Measurements from ENCODE around the gene CNTNAP4. TPM values are rescaled to one million over a fixed set of nuclear protein-coding genes. Genes with fewer than 3 reads are reported as not detected.

CNTNAP4 gene
- total and polyA plus RNA-seq, 2 of the 13 experiments (the other 11 are each of a cell fraction or from before 2014, with no cell fraction given): not detected

GRCh38 chr16:76574651-76575050 lies 297.4 kb downstream of the CNTNAP4 start (continued):
- TF ChIP-seq NR3C1 (CRISPR knock-in tag; IDR thresholded peaks at IDR 0.05) (no peak), NKX3-1 (CRISPR knock-in tag; IDR thresholded peaks at IDR 0.05) (no peak; the same call in 1 of the 2 replicates), SAP130 (CRISPR knock-in tag; IDR thresholded peaks at IDR 0.05; ENCODE audit: low read depth) (peak; percentile 70), ZNF230 (CRISPR knock-in tag; IDR thresholded peaks at IDR 0.05) (no peak), ZNF331 (CRISPR knock-in tag; IDR thresholded peaks at IDR 0.05) (peak; percentile 45; the same call in 1 of the 2 replicates), FOXA3 (CRISPR knock-in tag; IDR thresholded peaks at IDR 0.05) (peak; percentile 99), SKIL (CRISPR knock-in tag; IDR thresholded peaks at IDR 0.05; ENCODE audit: borderline replicate concordance) (no peak), KAT7 (CRISPR knock-in tag; IDR thresholded peaks at IDR 0.05; ENCODE audit: borderline replicate concordance) (no peak), IRF1 (CRISPR knock-in tag; IDR thresholded peaks at IDR 0.05; ENCODE audit: low read depth) (no peak), DNMT3B (CRISPR knock-in tag; conservative IDR thresholded peaks at IDR 0.05) (peak; percentile 79; the same call in 1 of the 2 replicates), NR2F6 (IDR thresholded peaks at IDR 0.05) (peak; percentile 61), NR2F6 (CRISPR knock-in tag; IDR thresholded peaks at IDR 0.05) (peak; percentile 84), THAP11 (CRISPR knock-in tag; IDR thresholded peaks at IDR 0.05) (peak; percentile 67), ZNF354B (CRISPR knock-in tag; IDR thresholded peaks at IDR 0.05) (no peak), ZHX2 (IDR thresholded peaks at IDR 0.05; ENCODE audit: low read depth) (no peak), ZHX2 (CRISPR knock-in tag; IDR thresholded peaks at IDR 0.05; ENCODE audit: borderline replicate concordance) (no peak), THRA (CRISPR knock-in tag; IDR thresholded peaks at IDR 0.05; ENCODE audit: borderline replicate concordance) (0 out of 2 replicates have a peak, but pooled peaks have one; percentile 45), ZBTB33 (CRISPR knock-in tag; IDR thresholded peaks at IDR 0.05) (no peak)

Data from HepG2 (cell line).